Aorta (tissue), 5 donors: Measurements from ENCODE around the gene ZNF280A. TPM values are rescaled to one million over a fixed set of nuclear protein-coding genes. Genes with fewer than 3 reads are reported as not detected.
"Not testable (repeated sequence)": the region's sequence is repeated elsewhere in the genome, so short reads cannot be mapped to it uniquely, and the experiment has no call there.

Source experiments
- ATAC-seq: fragments of 200-7000 bp; cut with Tn5 transposase; one replicate; pipeline ENCODE4 v1.9.1; 2022; ENCODE audit warnings: moderate library complexity; ENCODE audit not compliant: low FRiP score
- DNase-seq, 2 donors: peaks; one replicate each; pipeline ENCODE4 v3.0.0-alpha.2; 2020
- H3K27ac ChIP-seq, 2 donors: one replicate each; pipeline ENCODE4 v1.5.1; 2013; ENCODE audit warnings: low read length in 2 of 2, mild to moderate bottlenecking in 2 of 2, moderate library complexity in 2 of 2, control low read depth in 1 of 2, inconsistent platforms in 1 of 2, low read depth in 1 of 2
- H3K27me3 ChIP-seq, 2 donors: one replicate each; pipeline ENCODE4 v1.6.1; 2013; ENCODE audit warnings: control low read depth in 1 of 2, low read length in 1 of 2, mild to moderate bottlenecking in 1 of 2, moderate library complexity in 1 of 2; ENCODE audit not compliant: insufficient read depth in 2 of 2, control insufficient read depth in 1 of 2
- H3K36me3 ChIP-seq, 2 donors: one replicate each; pipeline ENCODE4 v1.6.1; 2013; ENCODE audit warnings: control low read depth in 1 of 2, low read length in 1 of 2, mild to moderate bottlenecking in 1 of 2; ENCODE audit not compliant: insufficient read depth in 2 of 2, control insufficient read depth in 1 of 2
- H3K4me1 ChIP-seq, 2 donors: one replicate each; pipeline ENCODE4 v1.6.1; 2013; ENCODE audit warnings: low read length in 2 of 2, control low read depth in 1 of 2, mild to moderate bottlenecking in 1 of 2, moderate library complexity in 1 of 2; ENCODE audit not compliant: insufficient read depth in 2 of 2, control insufficient read depth in 1 of 2
- H3K4me3 ChIP-seq, 2 donors: one replicate each; pipeline ENCODE4 v1.5.1; 2013; ENCODE audit warnings: low read length in 2 of 2, control low read depth in 1 of 2, mild to moderate bottlenecking in 1 of 2
- H3K9me3 ChIP-seq: one replicate; pipeline ENCODE4 v1.6.1; 2013; ENCODE audit warnings: mild to moderate bottlenecking, low read length; ENCODE audit not compliant: control insufficient read depth
- WGBS, 2 donors: extraction: QIAGEN DNeasy Blood & Tissue Kit; methylation state at CpG; one replicate each; pipeline ENCODE4 v1.1.7; 2013; 5-methylcytosine and 5-hydroxymethylcytosine counted together
- intact Hi-C, 2 donors: fragments of 100-400 bp; cut with DNase I; formaldehyde crosslinking; loops; one replicate each; pipeline versions ENCODE4 v1.14.2 to v1.15.0; 2022
- polyA plus RNA-seq, 2 donors: library from polyadenylated mRNA; stranded (reverse); fragments of 200-250 nt; gene quantifications; one replicate each; pipeline ENCODE4 v1.2.3, GENCODE V29; 2013
- total RNA-seq, 2 donors: library from RNA; stranded (reverse); fragmentation: NEBNext Ultra II Directional; extraction: Animal tissue kit (Norgen Biotek cat#: 25700); gene quantifications; one replicate each; pipeline ENCODE4 v1.2.1, GENCODE V29; 2021
- donor health status: healthy with polysubstance abuse.
- donor health status: Bipolar disorder and iron deficiency.
- donor health status: DM: no; HTN: no; CAD: no.
- donor health status: DM: no; HTN: no; CAD: no.
- donor health status: DM: yes; HTN: yes; CAD: no.

The ZNF280A gene
- total and polyA plus RNA-seq, 4 donors = not detected

GRCh38 chr22:22533417-22533816 is 13.3 kb upstream of the ZNF280A start:
- intact Hi-C loops = no loop called here
- no peak overlapping the region for H3K4me3 ChIP-seq
- WGBS, 2 donors = 72 to 85% methylated on average over 1 of the region's 1 CpG

GRCh38 chr22:22532547-22533071 is 12.5 kb upstream of the ZNF280A start:
- not testable (repeated sequence) for H3K27me3 ChIP-seq, ATAC-seq

More at GRCh38 chr22:22533417-22533816, 13.3 kb upstream of the ZNF280A start:
- Histone ChIP-seq H3K27ac (no peak overlapping the region), H3K9me3 (no peaks in the 10 kb centered on the region), H3K4me1 (no peaks in the 10 kb centered on the region), H3K36me3 (no peaks in the 10 kb centered on the region), H3K27me3 (no peaks in the 10 kb centered on the region)
- no peak for ATAC-seq
- no peak for DNase-seq

GRCh38 chr22:22531770-22532546 is 11.9 kb upstream of the ZNF280A start:
- no peak for ATAC-seq
- H3K4me1 ChIP-seq = no peaks in the 10 kb centered on the region
- H3K27ac ChIP-seq = no peak overlapping the region
- no peak overlapping the region for H3K4me3 ChIP-seq
- 81 to 86% methylated on average over 7 of the region's 7 CpGs for WGBS, 2 donors
- H3K9me3 ChIP-seq = no peaks in the 10 kb centered on the region
- intact Hi-C loops = no loop called here
- H3K36me3 ChIP-seq = no peaks in the 10 kb centered on the region
- H3K27me3 ChIP-seq = no peaks in the 10 kb centered on the region
- DNase-seq = no peak

More at GRCh38 chr22:22532547-22533071, 12.5 kb upstream of the ZNF280A start:
- H3K9me3 ChIP-seq, DNase-seq, H3K36me3 ChIP-seq, H3K4me1 ChIP-seq, H3K4me3 ChIP-seq, intact Hi-C loops, H3K27ac ChIP-seq: not testable (repeated sequence)
- 89% methylated on average over 12 of the region's 12 CpGs for WGBS, 2 donors

- no peaks in the 10 kb centered on the region for H3K27me3 ChIP-seq
- intact Hi-C loops = no loop called here
- WGBS, 2 donors = 84 to 85% methylated on average over 2 of the region's 2 CpGs
- ATAC-seq (no peak), DNase-seq (no peak)
- no peak overlapping the region for H3K4me3 ChIP-seq
- no peaks in the 10 kb centered on the region for H3K4me1 ChIP-seq
- H3K9me3 ChIP-seq = no peaks in the 10 kb centered on the region
- no peak overlapping the region for H3K27ac ChIP-seq
- no peaks in the 10 kb centered on the region for H3K36me3 ChIP-seq
Observed at GRCh38 chr22:22528780-22529179, 8.7 kb upstream of the ZNF280A start.

GRCh38 chr22:22527312-22527711 is 7.2 kb upstream of the ZNF280A start:
- ATAC-seq (no peak), DNase-seq (no peak)
- intact Hi-C loops = no loop called here
- H3K27me3 ChIP-seq = no peaks in the 10 kb centered on the region
- no peaks in the 10 kb centered on the region for H3K36me3 ChIP-seq
- no peaks in the 10 kb centered on the region for H3K4me1 ChIP-seq
- H3K4me3 ChIP-seq = no peak overlapping the region
- 73 to 79% methylated on average over 5 of the region's 5 CpGs for WGBS, 2 donors
- H3K9me3 ChIP-seq = no peaks in the 10 kb centered on the region
- no peak overlapping the region for H3K27ac ChIP-seq

GRCh38 chr22:22526125-22526912 is 6.2 kb upstream of the ZNF280A start:
- Histone ChIP-seq H3K4me3 (no peak overlapping the region), H3K27ac (no peak overlapping the region), H3K36me3 (no peaks in the 10 kb centered on the region), H3K4me1 (no peaks in the 10 kb centered on the region), H3K27me3 (no peaks in the 10 kb centered on the region), H3K9me3 (no peaks in the 10 kb centered on the region)
- no peak for DNase-seq
- intact Hi-C loops = no loop called here
- no peak for ATAC-seq
- 81 to 83% methylated on average over 4 of the region's 4 CpGs for WGBS, 2 donors

- H3K27ac ChIP-seq = no peak overlapping the region
- DNase-seq (no peak), ATAC-seq (no peak)
- no peaks in the 10 kb centered on the region for H3K36me3 ChIP-seq
- H3K4me1 ChIP-seq = no peaks in the 10 kb centered on the region
- H3K4me3 ChIP-seq = no peak overlapping the region
- no peaks in the 10 kb centered on the region for H3K9me3 ChIP-seq
- intact Hi-C loops = no loop called here
- no peaks in the 10 kb centered on the region for H3K27me3 ChIP-seq
- 83 to 86% methylated on average over 6 of the region's 6 CpGs for WGBS, 2 donors
Observed at GRCh38 chr22:22523494-22523893, 3.4 kb upstream of the ZNF280A start.

- DNase-seq (no peak), ATAC-seq (no peak)
- Histone ChIP-seq H3K27ac (no peak overlapping the region), H3K4me1 (no peaks in the 10 kb centered on the region), H3K9me3 (no peaks in the 10 kb centered on the region), H3K27me3 (no peaks in the 10 kb centered on the region), H3K36me3 (no peaks in the 10 kb centered on the region), H3K4me3 (no peak overlapping the region)
- 83 to 84% methylated on average over 8 of the region's 8 CpGs for WGBS, 2 donors
- intact Hi-C loops = no loop called here
Observed at GRCh38 chr22:22521631-22522030, 1.6 kb upstream of the ZNF280A start.
